Uterus (tissue), 2 donors: Measurements from ENCODE around the gene TIGIT.

Source experiments
- CTCF ChIP-seq, 4 experiments: fragments of 200-600 bp in 2 of 4; fragments of 450-650 bp in 2 of 4; sonication (generic) in 2 of 4; IDR thresholded peaks; one replicate each; pipeline ENCODE4 v1.5.1; 2016 to 2019; ENCODE audit warnings: antibody characterized with exemption in 4 of 4, mild to moderate bottlenecking in 2 of 4, moderate library complexity in 1 of 4
- POLR2A ChIP-seq, 2 donors: fragments of 450-650 bp; IDR thresholded peaks; one replicate each; pipeline ENCODE4 v1.6.1; 2016; ENCODE audit warnings: antibody characterized with exemption in 2 of 2, mild to moderate bottlenecking in 1 of 2, moderate library complexity in 1 of 2

GRCh38 chr3:114299421-114299820 is 5.6 kb downstream of the TIGIT start:
- TF ChIP-seq CTCF (IDR thresholded peaks at IDR 0.05) (no peak), POLR2A (IDR thresholded peaks at IDR 0.05) (no peak)
